ENCODE data around the gene EFS.
"Not testable (repeated sequence)": the region's sequence is repeated elsewhere in the genome, so short reads cannot be mapped to it uniquely, and the experiment has no call there.

Gene EFS

GRCh38 chr14:23387916-23388882 is 23.2 kb upstream of the EFS start:
- H3K4me3 ChIP-seq (ENCODE audit: low read depth, low read length): no peak overlapping the region
- TF ChIP-seq, protein P1, sequence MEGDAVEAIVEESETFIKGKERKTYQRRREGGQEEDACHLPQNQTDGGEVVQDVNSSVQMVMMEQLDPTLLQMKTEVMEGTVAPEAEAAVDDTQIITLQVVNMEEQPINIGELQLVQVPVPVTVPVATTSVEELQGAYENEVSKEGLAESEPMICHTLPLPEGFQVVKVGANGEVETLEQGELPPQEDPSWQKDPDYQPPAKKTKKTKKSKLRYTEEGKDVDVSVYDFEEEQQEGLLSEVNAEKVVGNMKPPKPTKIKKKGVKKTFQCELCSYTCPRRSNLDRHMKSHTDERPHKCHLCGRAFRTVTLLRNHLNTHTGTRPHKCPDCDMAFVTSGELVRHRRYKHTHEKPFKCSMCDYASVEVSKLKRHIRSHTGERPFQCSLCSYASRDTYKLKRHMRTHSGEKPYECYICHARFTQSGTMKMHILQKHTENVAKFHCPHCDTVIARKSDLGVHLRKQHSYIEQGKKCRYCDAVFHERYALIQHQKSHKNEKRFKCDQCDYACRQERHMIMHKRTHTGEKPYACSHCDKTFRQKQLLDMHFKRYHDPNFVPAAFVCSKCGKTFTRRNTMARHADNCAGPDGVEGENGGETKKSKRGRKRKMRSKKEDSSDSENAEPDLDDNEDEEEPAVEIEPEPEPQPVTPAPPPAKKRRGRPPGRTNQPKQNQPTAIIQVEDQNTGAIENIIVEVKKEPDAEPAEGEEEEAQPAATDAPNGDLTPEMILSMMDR (IDR thresholded peaks at IDR 0.05; ENCODE audit: low read depth, low read length): no peak

- TF ChIP-seq, protein P1 (IDR thresholded peaks at IDR 0.05; ENCODE audit: low read depth, low read length): no peak
Observed at GRCh38 chr14:23386999-23387398, 22.0 kb upstream of the EFS start.

GRCh38 chr14:23386266-23386657 is 21.3 kb upstream of the EFS start:
- H3K4me3 ChIP-seq (ENCODE audit: low read depth, low read length): not testable (repeated sequence)

More at GRCh38 chr14:23386999-23387398, 22.0 kb upstream of the EFS start:
- H3K4me3 ChIP-seq (ENCODE audit: low read depth, low read length): no peak overlapping the region

DNA sequence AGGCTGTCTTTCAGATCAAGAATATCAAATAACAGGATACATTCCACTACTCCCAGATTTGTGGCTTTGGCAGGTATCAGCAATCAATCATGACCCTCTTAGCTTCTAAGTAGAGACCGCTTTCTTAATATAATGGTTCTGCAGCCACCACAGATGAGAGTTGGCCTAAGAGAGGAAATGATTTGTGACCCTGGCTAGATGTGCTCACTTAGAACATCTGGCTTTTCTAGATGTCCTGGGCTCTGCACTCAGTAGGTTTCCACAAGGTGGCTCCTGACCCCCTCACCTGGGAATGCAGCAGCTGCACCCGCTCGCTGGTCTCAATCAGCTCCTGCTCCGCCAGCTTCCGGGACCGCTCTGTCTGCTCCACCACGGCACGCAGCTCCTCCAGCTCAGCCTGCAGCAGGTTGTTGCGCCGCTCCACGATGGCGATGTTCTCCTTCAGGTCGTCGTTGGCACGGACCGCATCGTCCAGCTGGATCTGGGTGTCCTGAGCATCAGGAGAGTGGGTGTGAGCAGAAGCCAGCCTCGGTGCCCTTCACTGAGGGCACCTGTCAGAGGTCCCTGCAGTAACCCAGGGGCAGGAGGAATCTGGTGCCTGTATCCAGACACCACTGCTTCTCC is 20.8 kb upstream of the EFS start:
- H3K4me3 ChIP-seq (ENCODE audit: low read depth, low read length): no peak overlapping the region
- TF ChIP-seq, protein P1 (IDR thresholded peaks at IDR 0.05; ENCODE audit: low read depth, low read length): no peak

DNA sequence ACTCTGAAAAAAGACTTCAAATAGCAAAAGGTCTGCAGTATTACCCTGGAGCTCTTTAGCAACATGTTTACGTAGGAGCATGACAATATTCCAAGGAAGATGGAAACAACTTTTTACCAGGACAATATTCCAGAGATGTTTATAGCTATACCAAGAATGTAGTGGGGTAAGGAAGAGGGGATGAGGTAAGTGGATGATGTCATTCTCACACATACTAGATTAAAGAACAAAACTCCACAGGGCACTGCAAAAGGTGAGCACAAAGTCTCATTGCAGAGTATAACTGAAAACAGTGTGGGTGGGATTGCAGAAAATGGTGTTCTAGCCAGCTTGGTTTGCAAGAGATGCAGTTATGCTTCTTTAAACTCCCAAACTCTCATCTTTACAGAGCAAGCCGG is 20.3 kb upstream of the EFS start:
- TF ChIP-seq, protein P1 (IDR thresholded peaks at IDR 0.05; ENCODE audit: low read depth, low read length): no peak
- no peak overlapping the region for H3K4me3 ChIP-seq (ENCODE audit: low read depth, low read length)

DNA sequence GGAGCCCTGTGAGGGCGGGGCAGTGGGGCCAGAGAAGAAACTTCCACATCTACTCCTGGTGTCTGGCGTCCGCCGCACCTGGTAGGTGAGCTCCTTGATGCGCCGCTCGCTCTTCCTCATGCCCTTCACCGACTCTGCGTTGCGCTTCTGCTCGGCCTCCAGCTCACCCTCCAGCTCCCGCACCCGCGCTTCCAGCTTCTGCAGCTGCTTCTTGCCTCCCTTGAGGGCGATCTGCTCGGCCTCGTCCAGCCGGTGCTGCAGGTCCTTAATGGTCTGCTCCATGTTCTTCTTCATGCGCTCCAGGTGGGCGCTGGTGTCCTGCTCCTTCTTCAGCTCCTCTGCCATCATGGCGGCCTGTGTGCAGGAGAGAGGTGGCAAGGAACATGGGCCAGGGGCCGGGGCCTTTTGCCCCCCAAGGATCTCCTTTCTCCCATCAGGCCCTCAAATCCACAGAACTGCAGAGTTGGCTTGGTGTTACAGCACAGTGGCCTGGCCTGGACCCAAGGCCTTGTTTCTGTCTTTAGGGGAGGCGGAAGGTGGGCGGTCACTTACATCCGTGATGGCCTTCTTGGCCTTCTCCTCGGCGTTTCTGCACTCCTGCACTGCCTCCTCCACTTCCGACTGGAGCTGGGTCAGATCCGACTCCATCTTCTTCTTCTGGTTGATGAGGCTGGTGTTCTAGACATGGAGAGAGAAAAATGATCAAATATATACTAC is 19.6 kb upstream of the EFS start:
- H3K4me3 ChIP-seq (ENCODE audit: low read depth, low read length): no peak overlapping the region
- TF ChIP-seq, protein P1 (IDR thresholded peaks at IDR 0.05; ENCODE audit: low read depth, low read length): no peak

DNA sequence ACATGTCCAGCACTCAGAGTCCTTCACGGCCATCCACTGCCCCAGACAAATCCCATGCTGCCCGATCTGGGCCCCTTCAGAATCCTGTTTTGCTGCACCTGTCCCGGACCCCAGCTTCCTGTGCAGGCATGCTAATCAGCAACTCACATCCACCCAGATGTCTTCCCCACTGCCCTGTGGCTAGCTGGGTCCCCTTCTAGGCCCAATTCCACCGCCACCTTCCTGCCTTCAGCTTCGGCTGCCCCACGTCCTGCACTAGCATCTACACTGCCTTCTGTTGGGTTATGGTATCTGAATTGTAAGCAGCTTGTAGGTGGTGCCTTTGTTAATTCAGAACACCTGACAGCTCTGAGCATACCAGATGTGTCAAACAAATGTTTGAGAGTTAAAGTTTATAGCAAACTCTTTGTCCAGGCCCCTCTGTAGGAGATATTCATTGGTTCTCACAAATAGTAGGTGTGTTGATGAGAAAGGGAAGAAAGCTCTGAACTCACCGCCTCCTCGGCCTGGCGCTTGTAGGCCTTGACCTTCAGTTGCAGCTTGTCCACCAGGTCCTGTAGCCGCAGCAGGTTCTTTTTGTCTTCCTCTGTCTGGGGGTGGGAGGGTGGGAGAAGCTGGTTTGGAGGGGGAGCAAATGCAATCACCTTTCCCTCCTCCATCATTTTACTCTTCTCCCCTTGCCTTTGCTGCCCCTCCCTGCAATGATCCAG is 17.9 kb upstream of the EFS start:
- H3K4me3 ChIP-seq (ENCODE audit: low read depth, low read length): no peak overlapping the region
- TF ChIP-seq, protein P1 (IDR thresholded peaks at IDR 0.05; ENCODE audit: low read depth, low read length): no peak
